ENCODE measurements around the gene HOXD9. TPM values are rescaled to one million over a fixed set of nuclear protein-coding genes. Genes with fewer than 3 reads are reported as not detected.

The HOXD9 gene
- total RNA-seq, 4 donors from 2014 or later: 0.47 to 2.9 (median 1.2) TPM

- Histone ChIP-seq H3K9me3 (no peaks in the 10 kb centered on the region), H3K36me3 (no peaks in the 10 kb centered on the region), H3K27me3 (peaks cover 100% of the 10 kb centered on the region), H3K27ac (no peak overlapping the region), H3K4me3 (no peak overlapping the region), H3K4me1 (peaks cover 0 to 65% (median 31%) of the 10 kb centered on the region in 3 donors)
- no peak for ATAC-seq
- 18 to 28% methylated on average over 7 of the region's 7 CpGs for WGBS, 2 donors (ENCODE audit: low coverage in 1 of 2)
- no peak for TF ChIP-seq EP300 (IDR thresholded peaks at IDR 0.05)
- TF ChIP-seq POLR2A (IDR thresholded peaks at IDR 0.05): no peak
- TF ChIP-seq, protein P1, sequence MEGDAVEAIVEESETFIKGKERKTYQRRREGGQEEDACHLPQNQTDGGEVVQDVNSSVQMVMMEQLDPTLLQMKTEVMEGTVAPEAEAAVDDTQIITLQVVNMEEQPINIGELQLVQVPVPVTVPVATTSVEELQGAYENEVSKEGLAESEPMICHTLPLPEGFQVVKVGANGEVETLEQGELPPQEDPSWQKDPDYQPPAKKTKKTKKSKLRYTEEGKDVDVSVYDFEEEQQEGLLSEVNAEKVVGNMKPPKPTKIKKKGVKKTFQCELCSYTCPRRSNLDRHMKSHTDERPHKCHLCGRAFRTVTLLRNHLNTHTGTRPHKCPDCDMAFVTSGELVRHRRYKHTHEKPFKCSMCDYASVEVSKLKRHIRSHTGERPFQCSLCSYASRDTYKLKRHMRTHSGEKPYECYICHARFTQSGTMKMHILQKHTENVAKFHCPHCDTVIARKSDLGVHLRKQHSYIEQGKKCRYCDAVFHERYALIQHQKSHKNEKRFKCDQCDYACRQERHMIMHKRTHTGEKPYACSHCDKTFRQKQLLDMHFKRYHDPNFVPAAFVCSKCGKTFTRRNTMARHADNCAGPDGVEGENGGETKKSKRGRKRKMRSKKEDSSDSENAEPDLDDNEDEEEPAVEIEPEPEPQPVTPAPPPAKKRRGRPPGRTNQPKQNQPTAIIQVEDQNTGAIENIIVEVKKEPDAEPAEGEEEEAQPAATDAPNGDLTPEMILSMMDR (IDR thresholded peaks at IDR 0.05): no peak
- no peak for TF ChIP-seq POLR2AphosphoS5 (IDR thresholded peaks at IDR 0.05)
These were observed 20.1 kb upstream of the HOXD9 start for GRCh38 chr2:176102309-176102866.

- TF ChIP-seq POLR2A (IDR thresholded peaks at IDR 0.05): no peak
- TF ChIP-seq, protein P1 (IDR thresholded peaks at IDR 0.05): no peak
- TF ChIP-seq POLR2AphosphoS5 (IDR thresholded peaks at IDR 0.05): no peak
- no peak for TF ChIP-seq EP300 (IDR thresholded peaks at IDR 0.05)
- Histone ChIP-seq H3K4me3 (no peak overlapping the region), H3K36me3 (no peaks in the 10 kb centered on the region), H3K9me3 (no peaks in the 10 kb centered on the region), H3K27me3 (peaks cover 99% of the 10 kb centered on the region), H3K27ac (no peak overlapping the region), H3K4me1 (peaks cover 0 to 64% (median 29%) of the 10 kb centered on the region in 3 donors)
- 29 to 35% methylated on average over 7 of the region's 7 CpGs for WGBS, 2 donors (ENCODE audit: low coverage in 1 of 2)
- no peak for ATAC-seq
These were observed 19.3 kb upstream of the HOXD9 start for GRCh38 chr2:176103194-176103593.

GRCh38 chr2:176103742-176104315, 18.7 kb upstream of the HOXD9 start:
- ATAC-seq: no peak

DNA sequence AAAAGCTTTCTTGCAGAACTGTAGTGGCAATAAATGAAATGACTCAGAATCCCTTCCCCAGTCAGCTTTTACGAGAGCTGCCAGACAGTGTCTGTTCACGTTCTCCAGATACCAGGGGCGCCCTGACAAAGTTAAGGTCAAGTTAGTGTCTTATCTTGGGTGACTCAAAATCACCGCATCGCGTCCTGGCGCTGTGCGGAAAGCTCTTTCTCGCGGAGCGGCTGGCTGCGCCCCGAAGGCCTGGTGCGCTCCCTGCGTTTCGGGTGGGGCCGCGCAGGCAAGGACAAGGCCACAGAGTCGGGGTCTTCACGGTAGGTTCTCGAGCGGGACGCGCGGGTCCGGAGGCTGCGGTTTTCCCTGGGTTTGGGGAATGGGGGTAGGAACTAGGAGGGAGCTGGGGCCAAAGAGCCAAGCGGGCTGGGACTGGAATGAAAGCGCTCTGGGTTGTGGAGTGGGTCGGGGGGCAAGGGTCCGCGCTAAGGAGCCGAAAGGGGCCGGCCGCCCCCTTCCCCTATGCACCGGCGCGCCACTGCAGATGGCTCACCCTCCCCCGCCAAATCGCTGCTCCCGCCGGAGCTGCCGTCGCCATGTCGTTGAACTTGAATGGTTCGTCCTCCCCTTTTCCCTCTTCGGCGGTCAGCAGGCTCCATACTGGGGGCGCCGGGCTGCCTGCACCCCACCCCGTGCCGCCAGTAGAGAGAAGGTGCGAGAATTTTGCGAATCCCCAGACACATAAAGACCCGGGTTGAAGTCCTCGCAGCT, 18.0 kb upstream of the HOXD9 start:
- 8% methylated on average over 12 of the region's 56 CpGs; no CpG with 5 or more reads in 1 of the 2 donors for WGBS, 2 donors (ENCODE audit: low coverage in 1 of 2)
- Histone ChIP-seq H3K27me3 (peaks cover 99% of the 10 kb centered on the region), H3K27ac (no peak overlapping the region), H3K36me3 (no peaks in the 10 kb centered on the region), H3K4me3 (no peak overlapping the region), H3K4me1 (peaks cover 0 to 66% (median 31%) of the 10 kb centered on the region in 3 donors), H3K9me3 (no peaks in the 10 kb centered on the region)
- no peak for TF ChIP-seq POLR2A (IDR thresholded peaks at IDR 0.05)
- no peak for TF ChIP-seq EP300 (IDR thresholded peaks at IDR 0.05)
- TF ChIP-seq, protein P1 (IDR thresholded peaks at IDR 0.05): no peak
- no peak for TF ChIP-seq POLR2AphosphoS5 (IDR thresholded peaks at IDR 0.05)
- ATAC-seq: no peak

More at GRCh38 chr2:176103742-176104315, 18.7 kb upstream of the HOXD9 start:
- Histone ChIP-seq H3K27ac (no peak overlapping the region), H3K9me3 (no peaks in the 10 kb centered on the region), H3K36me3 (no peaks in the 10 kb centered on the region), H3K27me3 (peaks cover 99% of the 10 kb centered on the region), H3K4me1 (peaks cover 0 to 64% (median 31%) of the 10 kb centered on the region in 3 donors), H3K4me3 (no peak overlapping the region)
- TF ChIP-seq POLR2A (IDR thresholded peaks at IDR 0.05) (no peak), POLR2AphosphoS5 (IDR thresholded peaks at IDR 0.05) (no peak), EP300 (IDR thresholded peaks at IDR 0.05) (no peak)
- TF ChIP-seq, protein P1 (IDR thresholded peaks at IDR 0.05): no peak
- WGBS, 2 donors (ENCODE audit: low coverage in 1 of 2): 4 to 6% methylated on average over 8 to 13 of the region's 17 CpGs
